GM18907 (cell line): ENCODE measurements around the gene ESYT2.

Experiments
- ATAC-seq: cut with Tn5 transposase; IDR thresholded peaks from one replicate; pipeline ENCODE4 v1.9.1; 2021; ENCODE audit warnings: mild to moderate bottlenecking, moderate library complexity; ENCODE audit not compliant: unreplicated experiment

The ESYT2 gene

DNA sequence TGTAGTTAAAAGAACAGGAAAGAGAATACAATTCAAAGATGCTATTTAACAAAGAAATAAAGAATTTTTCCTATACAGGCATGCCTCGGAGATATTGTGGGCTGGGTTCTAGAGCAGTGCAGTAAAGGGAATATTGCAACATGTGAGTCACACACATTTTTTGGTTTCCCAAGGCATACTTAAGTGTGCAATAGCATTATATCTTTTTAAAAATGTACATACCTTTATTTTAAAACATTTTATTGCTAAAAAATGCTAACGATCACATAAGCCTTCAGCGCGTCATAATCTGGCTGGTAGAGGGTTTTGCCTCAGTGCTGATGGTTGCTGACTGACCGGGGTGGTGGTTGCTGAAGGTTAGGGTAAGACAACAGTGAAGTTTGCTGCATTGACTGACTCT is 54.4 kb downstream of the ESYT2 start:
- ATAC-seq: no peak

DNA sequence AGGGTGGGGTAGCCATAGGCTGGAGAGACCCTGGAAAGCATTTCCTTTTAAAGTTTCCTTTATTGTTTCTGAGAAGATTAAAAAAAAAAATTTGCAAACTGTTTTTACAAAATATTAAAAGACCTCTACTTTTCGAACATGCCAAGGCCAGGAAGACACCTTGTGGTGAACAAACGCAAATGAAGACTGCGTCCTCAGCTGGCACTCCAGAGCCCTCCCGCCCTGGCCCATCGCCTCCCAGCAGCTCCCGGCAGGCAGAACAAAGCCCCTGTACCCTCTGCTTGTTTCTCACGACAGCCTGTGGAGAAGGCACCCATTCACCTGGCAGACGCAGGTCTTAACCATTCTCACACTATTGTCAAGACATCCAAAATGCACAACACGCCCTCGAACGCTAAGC is 56.4 kb downstream of the ESYT2 start:
- ATAC-seq: no peak

DNA sequence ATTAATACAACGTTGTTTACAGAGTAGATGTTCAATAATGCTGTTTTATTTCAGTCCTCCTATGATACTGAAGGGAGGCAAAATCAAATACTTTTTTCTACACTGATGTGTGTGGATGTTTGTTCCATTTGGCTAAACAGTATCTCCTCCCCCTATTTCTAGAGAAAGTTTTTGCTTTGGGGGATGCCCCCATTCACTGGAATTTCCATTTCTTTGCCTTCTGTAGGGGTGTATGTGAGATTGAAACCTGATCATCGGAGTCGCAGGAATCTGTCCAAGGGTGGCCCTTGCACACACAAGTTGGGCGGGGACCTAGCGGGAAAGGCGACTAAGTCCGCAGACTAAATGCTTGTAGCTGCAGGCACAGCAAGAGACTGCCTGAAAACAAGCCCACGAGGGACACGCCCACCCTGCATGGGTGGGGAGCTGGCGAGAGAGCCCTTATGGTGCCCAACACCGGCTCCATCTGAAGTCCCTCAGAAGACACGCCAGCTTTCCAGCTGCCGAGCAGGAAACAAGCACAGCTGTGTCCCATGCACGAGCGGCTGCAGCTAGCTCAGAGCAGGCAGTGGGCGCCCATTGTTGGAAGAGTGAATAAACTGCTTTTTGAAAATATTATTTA is 58.0 kb downstream of the ESYT2 start:
- no peak for ATAC-seq

DNA sequence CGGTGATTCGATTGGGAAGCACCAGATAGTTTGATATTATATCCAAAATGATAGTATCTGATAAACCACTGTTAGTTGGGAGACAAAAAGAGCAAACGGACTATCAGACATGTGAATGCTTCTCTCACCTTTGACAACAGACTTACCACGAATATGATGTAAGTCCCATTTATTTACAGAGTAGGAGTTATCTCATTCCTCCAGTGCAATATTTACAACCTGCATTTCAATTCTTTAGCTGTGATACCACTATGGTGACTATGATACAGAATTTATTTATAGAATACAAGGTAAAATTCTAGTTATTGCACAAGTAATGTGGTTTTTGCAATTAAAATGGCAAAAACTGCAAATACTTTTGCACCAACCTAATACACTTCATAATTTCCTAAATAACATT is 61.6 kb downstream of the ESYT2 start:
- no peak for ATAC-seq

DNA sequence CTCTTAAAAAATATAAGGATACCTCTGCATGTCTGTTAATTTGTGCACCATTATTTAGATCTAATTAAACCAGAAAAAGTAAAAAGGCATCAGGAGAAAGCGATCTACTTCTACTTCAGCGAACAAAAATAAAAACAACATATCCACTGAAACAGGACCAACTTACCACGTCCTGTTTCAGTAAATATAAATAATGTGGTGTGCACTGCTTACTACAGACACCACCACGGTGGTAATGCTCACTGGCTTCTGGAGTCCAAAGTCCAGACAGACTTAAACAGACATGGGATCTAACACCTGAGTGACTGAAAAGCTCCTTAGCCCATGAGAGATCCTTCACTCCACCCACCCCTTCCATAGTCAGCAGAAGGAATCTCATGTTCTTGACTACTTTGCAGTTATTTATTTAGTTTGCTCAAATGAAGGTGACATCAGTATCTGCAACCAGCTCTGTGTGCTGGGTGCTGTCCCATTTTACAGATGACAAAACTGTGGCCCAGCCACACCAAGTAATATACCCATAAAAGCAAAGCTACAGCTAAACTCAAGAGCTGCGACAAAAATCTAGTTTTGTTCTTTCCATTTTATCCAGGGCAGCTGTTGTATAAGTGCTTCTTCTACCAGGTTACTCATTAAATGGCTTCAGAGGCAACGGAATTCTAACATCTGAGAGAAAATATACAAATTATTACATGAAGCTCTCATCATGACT is 62.6 kb downstream of the ESYT2 start:
- ATAC-seq: peak; percentile 59

DNA sequence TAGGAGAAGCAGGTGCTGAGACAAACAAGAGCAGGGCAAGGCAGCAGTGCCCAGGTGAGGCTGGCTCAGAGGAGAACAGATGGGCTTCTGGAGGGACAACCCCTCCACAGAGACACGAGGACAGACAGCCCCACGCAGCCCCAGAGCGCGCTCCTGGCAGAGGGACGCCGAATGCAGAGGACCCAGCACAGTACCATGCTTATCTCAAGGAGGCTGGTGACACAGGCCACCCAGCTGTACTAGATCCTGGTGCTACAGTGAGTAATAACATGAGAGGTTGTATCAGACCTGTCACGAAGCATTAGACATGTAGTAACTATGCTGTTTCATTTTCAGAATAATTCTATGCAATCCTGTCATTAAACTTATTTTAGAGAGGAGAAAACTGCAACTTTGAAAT is 64.3 kb downstream of the ESYT2 start:
- no peak for ATAC-seq

DNA sequence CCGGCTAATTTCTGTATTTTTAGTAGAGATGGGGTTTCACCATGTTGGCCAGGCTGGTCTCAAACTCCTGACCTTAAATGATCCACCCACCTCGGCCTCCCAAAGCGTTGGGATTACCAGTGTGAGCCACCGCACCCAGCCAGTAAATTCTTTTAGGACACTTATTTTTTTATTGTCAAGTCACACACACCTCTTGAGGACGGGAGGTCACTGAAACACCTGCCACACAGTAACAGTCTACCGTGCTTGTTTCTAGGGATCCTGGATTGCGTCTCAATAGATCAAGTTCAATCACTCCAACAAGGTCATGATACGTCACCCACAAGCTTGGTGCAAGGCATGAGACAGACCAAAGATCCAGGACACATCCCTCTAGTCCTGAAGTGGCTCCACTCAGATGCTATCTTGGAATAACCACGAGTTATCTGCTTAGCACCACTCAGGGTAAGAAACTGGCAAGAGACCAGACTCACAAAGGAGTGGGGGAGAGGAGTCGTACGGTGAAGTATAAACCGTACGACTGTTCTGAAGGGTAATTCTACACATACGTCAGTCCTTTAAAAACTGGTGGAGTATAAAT is 65.8 kb downstream of the ESYT2 start:
- no peak for ATAC-seq

DNA sequence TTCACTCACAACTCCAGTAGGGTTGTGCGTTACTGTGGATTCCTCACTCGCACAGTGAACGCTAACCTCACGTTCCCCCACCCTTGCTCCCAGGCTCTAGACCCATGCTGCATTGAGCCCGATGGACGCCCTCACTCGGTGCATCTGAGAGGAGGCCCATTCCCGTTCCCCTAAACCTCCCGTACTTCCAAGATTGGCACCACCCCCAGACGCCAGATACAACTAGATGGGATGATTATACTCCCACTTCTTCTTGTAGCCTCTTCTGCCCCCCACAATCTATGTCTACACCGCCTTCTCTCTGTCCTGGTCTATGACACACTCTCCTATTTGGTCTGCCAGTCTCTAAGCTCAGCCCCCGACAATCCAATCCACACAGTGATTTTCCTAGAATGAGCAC is 67.4 kb downstream of the ESYT2 start:
- ATAC-seq: no peak

DNA sequence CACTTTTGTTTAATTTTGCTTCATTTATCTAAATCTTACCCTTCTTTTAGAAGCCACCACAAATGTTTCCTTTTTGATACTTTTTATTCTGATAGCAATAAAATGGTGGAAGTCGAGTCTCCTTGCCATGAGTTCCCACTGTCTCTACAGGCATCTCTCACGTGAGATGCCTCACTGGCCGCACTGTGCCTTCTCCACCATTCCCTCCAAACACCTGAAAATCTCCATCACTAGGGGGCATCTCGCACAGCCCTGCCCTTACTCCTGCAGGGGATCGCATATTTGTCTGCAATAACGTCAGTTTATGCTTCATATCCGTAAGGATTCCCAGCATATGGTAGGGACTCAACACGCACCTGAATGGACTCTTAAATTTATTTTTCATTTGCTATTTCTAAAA is 68.4 kb downstream of the ESYT2 start:
- ATAC-seq: no peak

DNA sequence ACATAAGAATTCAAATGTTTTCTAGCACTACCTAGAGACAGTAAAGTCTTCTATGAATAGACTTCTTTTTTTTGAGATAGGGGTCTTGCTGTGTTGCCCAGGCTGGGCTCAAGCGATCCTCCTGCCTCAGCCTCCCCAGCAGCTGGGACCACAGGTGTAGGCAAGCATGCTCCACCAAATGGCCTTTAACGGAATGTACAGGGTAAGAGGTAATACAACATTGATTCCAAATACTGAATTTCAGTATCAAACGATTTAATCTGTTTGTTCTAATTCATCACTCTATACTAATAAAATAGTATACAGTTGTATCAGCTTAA is 68.9 kb downstream of the ESYT2 start:
- ATAC-seq: no peak

DNA sequence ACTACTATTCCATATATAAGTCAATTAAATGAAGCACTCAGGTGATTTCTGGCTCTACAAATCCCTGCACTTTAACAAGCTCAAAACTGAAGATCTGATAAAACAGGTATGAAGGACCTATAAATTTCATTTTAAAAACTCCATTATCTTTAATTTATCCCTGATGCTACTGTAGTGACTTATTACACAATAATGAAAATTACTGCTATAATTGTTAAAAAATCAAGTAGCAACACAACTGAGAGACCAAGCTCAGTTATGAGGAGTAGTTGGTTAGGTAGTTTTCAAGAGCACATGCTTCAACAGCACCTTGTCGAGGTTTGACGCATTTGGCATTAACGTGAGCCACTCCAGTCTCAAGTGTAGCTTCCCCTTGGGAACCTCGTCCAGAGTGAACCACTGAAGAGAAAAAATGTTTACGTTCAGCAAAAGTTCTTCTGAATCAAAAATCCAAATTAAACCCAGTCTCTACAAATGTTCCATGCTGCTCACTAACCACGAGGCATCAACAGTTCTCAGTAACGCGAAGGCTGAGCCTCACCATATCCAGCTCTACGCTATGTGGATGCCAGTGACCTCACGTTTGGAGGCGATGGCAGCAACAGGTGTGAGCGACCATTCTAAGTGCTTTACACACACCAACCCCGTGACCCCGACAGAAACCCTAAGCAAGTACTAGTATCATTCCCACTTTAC is 69.4 kb downstream of the ESYT2 start:
- ATAC-seq: no peak

DNA sequence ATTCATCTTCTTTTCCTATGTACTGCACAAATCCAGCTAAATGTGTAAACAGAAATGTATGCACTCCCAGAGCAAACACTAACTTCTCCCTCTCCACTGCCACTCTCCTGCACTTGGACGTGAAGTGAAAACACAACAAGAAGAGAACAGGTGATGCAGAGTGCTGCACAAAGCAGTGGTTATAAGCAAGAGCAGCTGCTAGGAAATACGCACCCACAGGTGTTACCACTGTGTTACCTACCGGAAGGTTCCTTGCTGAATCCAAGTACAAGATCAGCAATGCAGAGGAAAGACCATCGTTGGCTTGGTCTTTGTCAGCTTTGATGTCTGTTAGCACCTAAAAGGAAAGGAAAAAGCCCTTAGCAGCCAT is 70.1 kb downstream of the ESYT2 start:
- ATAC-seq: no peak

DNA sequence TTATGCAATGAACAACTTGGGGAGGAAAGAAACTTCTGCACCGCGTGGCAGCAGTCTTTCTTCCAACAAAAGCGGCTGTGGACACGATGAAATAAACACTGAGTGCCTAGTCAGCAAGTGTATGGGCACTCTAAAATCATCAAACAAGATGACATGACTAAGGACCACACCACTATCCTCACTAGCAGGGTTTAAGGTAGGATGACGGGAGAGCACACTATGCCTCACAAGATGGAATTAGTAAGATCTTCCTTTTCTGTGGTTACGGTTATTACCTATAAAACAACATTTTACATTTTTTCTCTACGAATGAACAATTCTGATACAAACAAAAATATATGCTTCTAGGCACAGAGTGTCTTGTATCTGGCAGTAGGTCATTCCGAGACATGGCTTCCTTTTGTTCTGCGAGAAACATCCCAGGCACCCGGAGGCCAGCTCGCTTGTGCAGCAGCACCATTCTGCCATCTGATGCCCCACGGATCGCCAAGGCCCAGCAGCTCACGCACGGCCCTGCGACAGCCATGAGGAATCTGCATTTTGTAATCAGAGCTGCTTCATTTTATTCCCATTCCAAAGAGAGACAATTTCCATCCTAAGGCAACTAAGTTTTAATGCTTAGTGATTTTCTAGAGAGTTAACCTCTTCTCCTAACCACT is 70.6 kb downstream of the ESYT2 start:
- ATAC-seq: no peak

DNA sequence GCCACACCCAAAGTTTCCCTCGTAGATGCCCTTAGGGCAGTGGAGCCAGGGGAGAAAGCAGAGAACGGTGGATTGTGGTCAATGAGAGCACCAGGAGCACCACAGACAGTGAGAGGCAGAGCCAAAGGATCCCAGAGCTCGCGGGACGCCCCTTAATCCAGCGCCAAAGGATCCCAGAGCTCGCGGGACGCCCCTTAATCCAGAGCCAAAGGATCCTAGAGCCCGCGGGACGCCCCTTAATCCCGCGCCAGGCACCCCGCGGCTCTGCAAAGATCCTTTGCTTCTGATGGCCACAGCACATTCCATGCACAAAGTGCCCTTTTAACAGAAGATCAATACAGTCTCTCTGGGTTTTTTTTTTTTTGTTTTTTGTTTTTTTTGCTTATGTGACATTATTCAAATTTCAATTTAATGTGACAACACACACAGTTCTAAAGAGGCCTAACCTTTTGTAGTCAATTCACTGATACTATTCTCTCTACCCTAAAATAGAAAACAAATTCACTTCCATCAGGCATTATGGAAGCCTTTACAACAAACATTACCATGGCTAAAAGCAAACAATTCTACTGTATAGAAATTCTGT is 71.8 kb downstream of the ESYT2 start:
- ATAC-seq: no peak

DNA sequence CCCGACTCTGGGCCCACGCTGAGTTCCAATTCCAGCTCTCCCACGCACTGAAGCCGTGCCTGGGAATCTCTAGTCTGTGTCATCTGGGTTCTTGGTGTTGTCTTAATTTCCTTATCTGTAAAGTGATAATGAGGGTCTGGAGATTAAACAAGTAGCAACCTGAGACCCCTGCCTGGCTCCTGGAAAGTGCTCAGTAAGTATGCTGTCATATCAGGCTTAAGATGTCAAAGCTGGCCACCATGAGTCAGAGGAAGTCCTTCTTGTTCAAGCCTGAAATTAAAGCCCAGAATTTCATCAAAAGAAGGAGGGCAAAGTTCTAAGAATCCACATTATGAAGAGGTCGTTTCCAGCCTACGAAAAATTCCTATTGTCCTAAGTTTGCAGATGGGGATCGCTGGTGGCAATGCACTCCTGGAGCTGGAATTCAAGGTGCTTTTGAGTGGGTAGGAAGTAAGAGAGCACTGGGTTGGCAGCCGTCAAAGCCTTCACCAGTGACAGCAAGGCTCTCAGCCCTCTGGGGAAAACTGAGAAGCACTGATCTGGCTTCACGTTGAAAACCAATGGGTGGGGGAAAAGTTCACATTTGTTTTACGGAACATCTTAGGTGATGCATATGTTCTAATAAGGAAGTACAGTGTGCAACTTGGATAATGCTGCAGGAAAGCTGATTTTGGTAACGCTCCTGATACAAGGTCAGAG is 74.4 kb downstream of the ESYT2 start:
- no peak for ATAC-seq

DNA sequence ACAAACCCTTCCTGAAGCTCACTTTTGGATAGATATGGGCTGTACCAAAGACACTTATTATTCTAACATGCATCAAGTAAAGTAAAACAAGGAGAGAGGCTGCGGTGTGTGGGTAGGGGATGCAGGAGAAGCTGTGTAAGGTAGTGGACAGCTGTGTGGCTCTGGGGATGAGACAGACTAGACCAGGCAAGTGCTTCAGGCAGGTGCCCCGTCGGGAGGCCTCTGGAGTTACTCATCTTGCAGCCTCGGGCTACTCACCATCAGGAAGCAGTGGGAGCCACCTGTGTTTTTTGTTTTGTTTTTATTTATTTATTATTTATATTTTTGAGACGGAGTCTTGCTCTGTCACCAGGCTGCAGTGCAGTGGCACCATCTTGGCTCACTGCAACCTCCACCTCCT is 75.4 kb downstream of the ESYT2 start:
- no peak for ATAC-seq

DNA sequence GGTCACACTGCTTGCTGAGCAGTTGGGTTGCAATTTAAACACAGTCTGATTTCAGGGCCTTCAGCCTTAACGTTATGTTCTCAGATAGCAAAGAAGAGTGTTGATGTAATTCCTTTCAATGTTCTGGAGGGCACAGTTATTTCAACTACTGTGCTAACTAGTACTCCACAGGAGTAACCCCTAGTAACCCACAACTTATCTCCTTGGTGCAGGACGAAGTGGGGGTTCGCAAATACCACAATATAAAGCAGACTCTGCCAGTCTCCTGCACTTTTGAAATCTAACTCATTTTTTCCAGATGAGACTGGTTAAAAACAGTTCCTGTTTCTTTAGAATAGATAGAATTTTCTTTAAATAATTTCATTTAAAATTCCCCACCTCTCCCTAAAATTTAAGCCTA is 77.6 kb downstream of the ESYT2 start:
- no peak for ATAC-seq

DNA sequence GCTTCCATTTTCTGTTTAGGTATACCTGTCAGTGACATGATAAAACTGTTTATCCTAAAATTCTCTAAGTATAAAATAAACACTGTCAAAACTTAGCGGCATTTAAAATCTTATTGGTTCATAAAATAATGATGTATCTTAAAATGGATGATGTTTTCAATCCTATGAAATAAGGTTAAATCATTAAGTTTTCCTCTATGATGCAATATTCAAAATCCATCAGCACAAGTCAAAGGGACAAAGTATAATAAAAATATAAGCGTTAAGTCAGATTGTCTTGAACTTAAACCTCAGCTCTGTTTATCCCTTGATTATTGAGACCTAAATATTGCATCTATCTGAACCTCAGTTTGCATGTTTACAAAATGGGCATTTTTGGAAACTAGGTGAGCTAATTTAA is 78.1 kb downstream of the ESYT2 start:
- ATAC-seq: no peak

DNA sequence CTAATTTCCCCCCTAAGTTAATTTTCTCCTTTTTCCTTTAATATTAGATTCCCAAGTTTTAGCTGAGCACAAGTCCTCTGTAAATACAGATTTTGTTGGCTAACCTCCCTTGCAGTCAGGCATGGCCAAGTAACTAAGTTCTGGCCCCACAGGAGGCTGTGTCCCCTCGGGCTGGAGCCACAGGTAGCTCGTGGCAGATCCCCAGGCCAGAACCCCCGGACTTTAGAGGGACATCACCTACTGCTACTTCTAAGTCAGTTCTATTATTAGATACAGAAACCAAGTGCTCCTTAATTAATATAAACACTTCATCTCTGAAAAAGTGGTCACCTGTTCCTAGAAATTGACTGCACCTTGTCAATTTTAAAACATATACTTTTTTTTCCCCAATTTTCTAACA is 78.6 kb downstream of the ESYT2 start:
- no peak for ATAC-seq

DNA sequence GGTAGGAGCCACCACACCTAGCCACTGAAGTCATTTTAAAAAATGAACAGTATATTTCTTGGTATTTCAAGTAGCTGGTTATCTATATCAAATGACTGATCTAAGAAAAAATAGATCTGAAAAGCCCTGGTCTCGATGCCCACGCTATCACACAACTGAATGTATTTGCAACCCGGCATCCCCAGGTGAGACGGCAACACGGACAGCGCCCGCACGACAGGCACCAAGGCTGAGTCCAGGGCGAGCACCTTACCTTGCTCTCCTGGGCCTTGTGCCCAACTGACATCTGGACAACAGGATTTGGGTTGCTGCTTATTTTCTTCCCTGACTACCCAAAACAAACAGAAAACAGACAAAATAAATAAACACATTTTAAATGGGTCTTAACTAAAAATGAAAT is 79.9 kb downstream of the ESYT2 start:
- ATAC-seq: no peak

DNA sequence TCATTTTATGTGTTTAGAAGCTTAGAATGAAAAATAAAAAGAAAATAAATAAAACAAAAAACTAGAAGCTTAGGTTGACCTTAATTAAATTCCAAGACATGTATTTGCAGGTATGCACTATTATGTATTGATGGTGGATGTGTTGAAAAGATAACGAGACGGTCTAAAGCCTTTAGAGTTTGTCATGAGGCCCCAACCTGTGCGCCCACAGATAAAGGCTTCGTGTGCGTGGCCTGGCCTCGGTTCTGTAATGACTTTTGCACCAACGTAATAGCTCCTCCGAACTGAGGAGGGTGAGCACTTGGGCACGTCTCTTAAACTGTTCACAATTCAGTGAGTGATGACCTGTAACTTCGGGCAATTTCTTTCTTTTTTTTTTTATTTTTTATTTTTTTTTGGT is 81.0 kb downstream of the ESYT2 start:
- no peak for ATAC-seq
